ENCODE results near the gene GPHA2. TPM values are rescaled to one million over a fixed set of nuclear protein-coding genes. Genes with fewer than 3 reads are reported as not detected.

Gene GPHA2
- total and polyA plus RNA-seq, 4 donors = 0.43 TPM; not detected in 3

DNA sequence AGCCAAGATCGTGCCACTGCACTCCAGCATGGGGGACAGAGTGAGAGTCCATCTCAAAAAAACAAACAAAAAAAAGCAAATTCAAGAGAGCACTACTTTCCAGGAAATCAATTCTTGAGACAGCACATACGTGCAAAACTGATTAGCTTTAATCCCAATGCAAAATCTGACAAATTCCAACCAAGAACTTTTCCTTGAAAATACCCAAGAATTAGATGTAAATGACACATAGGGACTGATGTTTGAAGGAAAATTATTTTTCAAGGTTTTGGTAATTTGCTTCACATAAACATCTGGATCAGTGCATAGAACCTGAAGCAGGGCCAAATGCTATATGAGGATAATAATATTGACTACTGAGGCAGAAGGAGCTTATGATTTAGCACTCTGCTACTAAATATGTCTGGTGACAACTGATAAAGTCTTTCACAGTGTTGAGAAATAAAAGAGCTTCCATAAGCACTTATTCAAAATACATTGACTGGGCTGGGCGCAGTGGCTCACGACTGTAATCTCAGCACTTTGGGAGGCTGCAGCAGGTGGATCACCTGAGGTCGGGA is 27.5 kb upstream of the GPHA2 start:
- WGBS, 2 donors = 89 to 95% methylated on average over 5 of the region's 5 CpGs
- H3K36me3 ChIP-seq (ENCODE audit: control insufficient read depth in 1 of 2, insufficient read depth in 2 of 2, low read length in 1 of 2) = no peaks in the 10 kb centered on the region
- ATAC-seq (ENCODE audit: low FRiP score) (no peak), DNase-seq (no peak)
- no peak overlapping the region for H3K4me3 ChIP-seq (ENCODE audit: low read length in 2 of 2)
- H3K4me1 ChIP-seq (ENCODE audit: control insufficient read depth in 1 of 2, insufficient read depth in 2 of 2, low read length in 2 of 2) = no peaks in the 10 kb centered on the region
- intact Hi-C loops (cut with DNase I) = no loop called here
- H3K9me3 ChIP-seq (ENCODE audit: control insufficient read depth, low read length) = no peaks in the 10 kb centered on the region
- no peak overlapping the region for H3K27ac ChIP-seq (ENCODE audit: low read depth in 1 of 2, low read length in 2 of 2)
- H3K27me3 ChIP-seq (ENCODE audit: control insufficient read depth in 1 of 2, insufficient read depth in 2 of 2, low read length in 1 of 2) = no peaks in the 10 kb centered on the region

DNA sequence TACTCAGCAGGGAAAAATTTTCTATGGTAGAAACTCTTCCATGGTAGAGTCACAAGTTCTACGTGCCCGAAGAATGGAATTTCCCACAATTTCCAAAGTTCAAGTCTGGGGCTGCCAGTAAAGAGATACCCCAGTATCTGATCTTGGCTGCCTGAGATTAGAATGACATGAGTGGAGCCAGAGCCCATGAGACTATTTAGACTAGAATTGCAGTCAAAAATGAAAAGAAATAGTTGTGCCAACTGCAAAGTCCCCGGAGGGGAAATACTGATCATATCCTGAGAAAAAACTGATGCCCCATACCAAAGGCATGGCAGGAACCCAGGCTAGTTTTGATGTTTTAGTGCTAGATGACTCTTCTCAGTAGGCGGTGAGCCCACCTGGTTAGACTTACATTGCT is 25.0 kb upstream of the GPHA2 start:
- Histone ChIP-seq H3K27ac (ENCODE audit: low read depth in 1 of 2, low read length in 2 of 2) (no peak overlapping the region), H3K4me1 (ENCODE audit: control insufficient read depth in 1 of 2, insufficient read depth in 2 of 2, low read length in 2 of 2) (no peaks in the 10 kb centered on the region), H3K4me3 (ENCODE audit: low read length in 2 of 2) (no peak overlapping the region), H3K36me3 (ENCODE audit: control insufficient read depth in 1 of 2, insufficient read depth in 2 of 2, low read length in 1 of 2) (no peaks in the 10 kb centered on the region), H3K9me3 (ENCODE audit: control insufficient read depth, low read length) (no peaks in the 10 kb centered on the region), H3K27me3 (ENCODE audit: control insufficient read depth in 1 of 2, insufficient read depth in 2 of 2, low read length in 1 of 2) (peaks cover 0 to 2% of the 10 kb centered on the region in 2 donors)
- DNase-seq = no peak
- no peak for ATAC-seq (ENCODE audit: low FRiP score)
- 7 to 8% methylated on average over 4 of the region's 4 CpGs for WGBS, 2 donors
- intact Hi-C loops (cut with DNase I) = no loop called here

DNA sequence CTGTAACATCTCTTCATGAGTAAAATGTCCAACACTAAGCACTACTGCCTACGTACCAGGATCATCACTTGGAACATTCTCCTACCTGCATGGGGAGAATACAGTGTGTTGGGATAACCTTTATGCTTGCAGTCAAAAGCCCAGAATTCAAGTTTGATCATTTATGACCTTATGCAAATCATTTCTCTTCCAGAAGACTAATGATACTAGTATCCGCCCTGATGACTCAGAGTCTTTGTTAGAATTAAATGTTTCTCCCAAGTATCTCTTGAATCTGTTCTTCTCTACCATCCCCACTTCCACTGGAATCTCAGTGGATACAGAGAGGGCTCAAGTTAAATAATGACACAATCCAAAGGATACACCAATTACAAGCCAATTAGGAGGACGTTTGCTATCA is 23.8 kb upstream of the GPHA2 start:
- DNase-seq = no peak
- Histone ChIP-seq H3K9me3 (ENCODE audit: control insufficient read depth, low read length) (no peaks in the 10 kb centered on the region), H3K4me3 (ENCODE audit: low read length in 2 of 2) (no peak overlapping the region), H3K4me1 (ENCODE audit: control insufficient read depth in 1 of 2, insufficient read depth in 2 of 2, low read length in 2 of 2) (no peaks in the 10 kb centered on the region), H3K36me3 (ENCODE audit: control insufficient read depth in 1 of 2, insufficient read depth in 2 of 2, low read length in 1 of 2) (no peaks in the 10 kb centered on the region), H3K27me3 (ENCODE audit: control insufficient read depth in 1 of 2, insufficient read depth in 2 of 2, low read length in 1 of 2) (peaks cover 0 to 2% of the 10 kb centered on the region in 2 donors), H3K27ac (ENCODE audit: low read depth in 1 of 2, low read length in 2 of 2) (no peak overlapping the region)
- no peak for ATAC-seq (ENCODE audit: low FRiP score)
- 71 to 72% methylated on average over 3 of the region's 3 CpGs for WGBS, 2 donors
- intact Hi-C loops (cut with DNase I) = no loop called here

DNA sequence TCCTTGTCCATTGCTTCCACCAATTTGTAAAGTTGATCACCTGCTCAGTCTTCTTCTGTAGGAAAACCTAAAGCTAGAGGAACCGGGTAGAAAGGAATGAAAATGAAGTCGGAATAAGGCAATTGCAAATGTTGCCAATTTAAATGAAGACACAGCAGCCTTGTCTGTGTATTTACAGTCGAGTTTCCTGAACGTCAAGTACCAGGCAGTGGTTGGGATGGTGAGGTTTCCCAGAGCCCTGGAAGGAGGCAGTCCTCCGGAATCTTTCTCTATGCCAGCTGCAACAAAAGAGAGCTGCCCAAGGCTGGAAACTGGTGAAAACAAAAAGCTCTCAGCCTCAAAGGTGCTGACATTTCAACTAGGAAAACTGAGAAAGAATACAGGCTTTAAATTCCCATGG is 18.5 kb upstream of the GPHA2 start:
- 3 to 7% methylated on average over 5 of the region's 5 CpGs for WGBS, 2 donors
- Histone ChIP-seq H3K27ac (ENCODE audit: low read depth in 1 of 2, low read length in 2 of 2) (no peak overlapping the region), H3K4me1 (ENCODE audit: control insufficient read depth in 1 of 2, insufficient read depth in 2 of 2, low read length in 2 of 2) (no peaks in the 10 kb centered on the region), H3K27me3 (ENCODE audit: control insufficient read depth in 1 of 2, insufficient read depth in 2 of 2, low read length in 1 of 2) (peaks cover 0 to 2% of the 10 kb centered on the region in 2 donors), H3K9me3 (ENCODE audit: control insufficient read depth, low read length) (no peaks in the 10 kb centered on the region), H3K4me3 (ENCODE audit: low read length in 2 of 2) (no peak overlapping the region), H3K36me3 (ENCODE audit: control insufficient read depth in 1 of 2, insufficient read depth in 2 of 2, low read length in 1 of 2) (no peaks in the 10 kb centered on the region)
- DNase-seq (no peak), ATAC-seq (ENCODE audit: low FRiP score) (no peak)
- intact Hi-C loops (cut with DNase I) = no loop called here

DNA sequence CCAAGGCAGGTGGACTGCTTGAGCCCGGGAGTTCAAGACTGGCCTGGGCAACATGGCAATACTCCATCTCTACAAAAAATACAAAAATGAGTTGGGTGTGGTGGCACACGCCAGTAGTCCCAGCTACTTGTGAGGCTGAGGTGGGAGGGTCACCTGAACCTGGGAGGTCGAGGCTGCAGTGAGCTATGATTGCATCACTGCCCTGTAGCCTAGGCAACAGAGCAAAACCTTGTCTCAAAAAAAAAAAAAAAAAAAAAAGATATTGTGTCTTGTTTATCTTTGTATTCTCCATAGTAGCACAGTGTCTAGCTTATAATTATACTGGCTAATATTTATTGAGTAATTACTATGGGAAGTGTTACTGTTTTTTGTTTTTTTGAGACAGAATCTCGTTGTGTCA is 15.8 kb upstream of the GPHA2 start:
- H3K36me3 ChIP-seq (ENCODE audit: control insufficient read depth in 1 of 2, insufficient read depth in 2 of 2, low read length in 1 of 2) = no peaks in the 10 kb centered on the region
- H3K9me3 ChIP-seq (ENCODE audit: control insufficient read depth, low read length) = no peaks in the 10 kb centered on the region
- DNase-seq (no peak), ATAC-seq (ENCODE audit: low FRiP score) (no peak)
- no peak overlapping the region for H3K27ac ChIP-seq (ENCODE audit: low read depth in 1 of 2, low read length in 2 of 2)
- H3K4me1 ChIP-seq (ENCODE audit: control insufficient read depth in 1 of 2, insufficient read depth in 2 of 2, low read length in 2 of 2) = no peaks in the 10 kb centered on the region
- 78 to 80% methylated on average over 4 of the region's 4 CpGs for WGBS, 2 donors
- no peaks in the 10 kb centered on the region for H3K27me3 ChIP-seq (ENCODE audit: control insufficient read depth in 1 of 2, insufficient read depth in 2 of 2, low read length in 1 of 2)
- intact Hi-C loops (cut with DNase I) = no loop called here
- H3K4me3 ChIP-seq (ENCODE audit: low read length in 2 of 2) = no peak overlapping the region

DNA sequence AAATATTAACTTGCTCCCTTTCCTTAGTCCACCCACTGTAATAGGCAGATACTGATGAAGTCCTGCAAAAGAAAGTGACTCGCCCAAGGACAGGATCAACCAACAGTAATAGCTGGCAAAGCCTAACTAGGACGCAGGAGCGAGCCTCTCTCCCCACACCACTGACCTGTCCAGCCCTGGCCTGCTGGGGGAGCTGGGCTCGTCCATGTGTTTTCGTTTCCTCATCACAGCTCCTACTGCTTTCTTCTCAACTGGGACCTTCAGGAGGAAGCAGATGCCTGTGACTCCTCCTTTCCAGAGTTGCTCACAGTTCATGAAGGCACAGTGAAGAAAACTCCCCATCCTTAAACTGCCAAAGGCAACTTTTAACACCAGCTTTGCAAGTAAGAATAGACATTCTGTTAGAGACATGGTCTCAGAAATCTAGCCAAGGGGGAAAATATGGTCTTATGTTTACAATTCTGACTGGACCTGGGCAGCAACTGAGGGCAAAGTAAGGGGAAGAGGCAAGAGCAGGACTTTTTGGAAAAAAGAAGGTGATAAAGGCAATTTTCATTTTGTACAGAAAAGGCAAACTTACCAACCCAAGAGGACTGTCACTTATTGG is 11.6 kb upstream of the GPHA2 start:
- WGBS, 2 donors = 46 to 49% methylated on average over 5 of the region's 5 CpGs
- intact Hi-C loops (cut with DNase I) = no loop called here
- H3K9me3 ChIP-seq (ENCODE audit: control insufficient read depth, low read length) = no peaks in the 10 kb centered on the region
- no peak overlapping the region for H3K4me3 ChIP-seq (ENCODE audit: low read length in 2 of 2)
- H3K36me3 ChIP-seq (ENCODE audit: control insufficient read depth in 1 of 2, insufficient read depth in 2 of 2, low read length in 1 of 2) = no peaks in the 10 kb centered on the region
- no peaks in the 10 kb centered on the region for H3K27me3 ChIP-seq (ENCODE audit: control insufficient read depth in 1 of 2, insufficient read depth in 2 of 2, low read length in 1 of 2)
- no peak overlapping the region for H3K27ac ChIP-seq (ENCODE audit: low read depth in 1 of 2, low read length in 2 of 2)
- ATAC-seq (ENCODE audit: low FRiP score) (no peak), DNase-seq (no peak)
- no peaks in the 10 kb centered on the region for H3K4me1 ChIP-seq (ENCODE audit: control insufficient read depth in 1 of 2, insufficient read depth in 2 of 2, low read length in 2 of 2)

DNA sequence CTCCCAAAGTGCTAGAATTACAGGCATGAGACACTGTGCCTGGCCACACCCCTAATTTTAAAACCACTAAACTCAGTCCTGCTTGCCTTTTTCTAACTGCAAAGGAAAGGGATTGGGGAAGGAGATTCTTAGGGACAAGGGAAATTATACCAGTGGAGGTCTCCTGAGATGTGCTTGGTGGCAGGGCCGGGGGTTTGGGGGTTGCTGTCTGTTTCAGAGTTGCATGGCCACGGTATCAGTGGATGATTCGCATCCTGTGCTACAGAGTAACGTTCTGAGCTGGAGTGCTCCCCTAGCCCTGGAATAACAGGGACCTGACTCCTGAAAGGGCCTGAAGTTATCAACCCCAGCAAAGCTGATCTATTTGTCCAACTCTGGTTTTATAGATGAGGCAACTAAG is 846 bp upstream of the GPHA2 start:
- ATAC-seq (ENCODE audit: low FRiP score) (no peak), DNase-seq (no peak)
- H3K4me3 ChIP-seq (ENCODE audit: low read length in 2 of 2) = no peak overlapping the region

DNA sequence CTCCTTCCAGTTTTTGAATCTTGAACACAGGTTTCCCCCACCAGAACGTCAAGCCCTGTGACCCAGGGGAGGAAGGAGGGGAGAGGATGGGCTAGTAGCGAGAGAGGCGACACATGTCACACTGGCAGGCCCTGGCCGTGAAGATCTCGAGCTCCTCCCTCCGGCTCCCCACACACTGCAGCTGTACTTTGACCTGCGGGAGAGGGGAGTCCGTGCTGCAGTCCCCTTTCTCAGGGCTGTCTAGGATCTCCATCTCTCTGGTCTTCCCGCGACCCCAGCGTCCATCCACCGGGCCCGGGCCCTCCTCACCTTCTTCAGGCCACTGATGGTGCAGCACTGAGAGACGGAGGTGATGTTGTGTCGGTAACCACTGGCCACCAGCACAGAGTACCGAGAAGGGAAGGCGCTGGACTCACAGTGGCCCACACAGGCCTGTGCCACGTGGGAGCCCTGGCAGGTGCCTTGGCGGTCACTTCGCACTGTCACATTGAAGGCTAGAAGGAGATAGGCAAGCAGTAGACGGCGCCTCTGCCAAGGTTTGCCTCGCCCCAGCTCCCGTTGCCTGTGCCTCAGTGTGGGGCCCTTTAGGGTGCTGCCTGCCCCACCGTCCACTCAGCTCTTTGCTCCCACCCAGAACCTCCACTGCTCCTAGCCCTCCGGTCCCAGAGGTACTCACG is 873 bp downstream of the GPHA2 start:
- Histone ChIP-seq H3K36me3 (ENCODE audit: control insufficient read depth in 1 of 2, insufficient read depth in 2 of 2, low read length in 1 of 2) (peaks cover 0 to 12% of the 10 kb centered on the region in 2 donors), H3K27ac (ENCODE audit: low read depth in 1 of 2, low read length in 2 of 2) (no peak overlapping the region), H3K4me3 (ENCODE audit: low read length in 2 of 2) (no peak overlapping the region), H3K9me3 (ENCODE audit: control insufficient read depth, low read length) (no peaks in the 10 kb centered on the region), H3K27me3 (ENCODE audit: control insufficient read depth in 1 of 2, insufficient read depth in 2 of 2, low read length in 1 of 2) (no peaks in the 10 kb centered on the region), H3K4me1 (ENCODE audit: control insufficient read depth in 1 of 2, insufficient read depth in 2 of 2, low read length in 2 of 2) (no peaks in the 10 kb centered on the region)
- 69 to 77% methylated on average over 25 to 27 of the region's 27 CpGs for WGBS, 2 donors
- DNase-seq = no peak
- intact Hi-C loops (cut with DNase I) = no loop called here
- no peak for ATAC-seq (ENCODE audit: low FRiP score)

More for the DNA sequence above, 846 bp upstream of the GPHA2 start:
- no peaks in the 10 kb centered on the region for H3K4me1 ChIP-seq (ENCODE audit: control insufficient read depth in 1 of 2, insufficient read depth in 2 of 2, low read length in 2 of 2)
- no peaks in the 10 kb centered on the region for H3K27me3 ChIP-seq (ENCODE audit: control insufficient read depth in 1 of 2, insufficient read depth in 2 of 2, low read length in 1 of 2)
- H3K36me3 ChIP-seq (ENCODE audit: control insufficient read depth in 1 of 2, insufficient read depth in 2 of 2, low read length in 1 of 2) = peaks cover 0 to 8% of the 10 kb centered on the region in 2 donors
- H3K9me3 ChIP-seq (ENCODE audit: control insufficient read depth, low read length) = no peaks in the 10 kb centered on the region
- intact Hi-C loops (cut with DNase I) = no loop called here
- WGBS, 2 donors = 75 to 79% methylated on average over 4 of the region's 4 CpGs
- no peak overlapping the region for H3K27ac ChIP-seq (ENCODE audit: low read depth in 1 of 2, low read length in 2 of 2)

All from aorta (tissue), 5 donors.